Small intestine (tissue), 7 donors: Measurements from ENCODE around the gene CNDP2. TPM values are rescaled to one million over a fixed set of nuclear protein-coding genes. Genes with fewer than 3 reads are reported as not detected.

ENCODE experiments used
- DNase-seq, 2 donors: peaks; one replicate each; pipeline versions ENCODE4 v3.0.0 to v3.0.0-alpha.2; 2013
- FAIRE-seq: peaks from 2 replicates; lab custom pipeline; 2012; peaks lifted over from hg19 to GRCh38; lab: Jason Lieb, UNC
- H3K27ac ChIP-seq, 3 donors: one replicate each; pipeline ENCODE4 v1.5.1; 2013; ENCODE audit warnings: low read length in 2 of 3, mild to moderate bottlenecking in 2 of 3, control low read depth in 1 of 3, inconsistent platforms in 1 of 3, low read depth in 1 of 3, moderate library complexity in 1 of 3
- H3K27me3 ChIP-seq, 3 donors: one replicate each; pipeline ENCODE4 v1.6.1; 2013; ENCODE audit warnings: low read length in 3 of 3, inconsistent platforms in 1 of 3; ENCODE audit not compliant: control insufficient read depth in 3 of 3, insufficient read depth in 3 of 3
- H3K36me3 ChIP-seq, 3 donors: one replicate each; pipeline ENCODE4 v1.6.1; 2013; ENCODE audit warnings: low read length in 3 of 3, inconsistent platforms in 1 of 3, low read depth in 1 of 3, mild to moderate bottlenecking in 1 of 3, moderate library complexity in 1 of 3; ENCODE audit not compliant: control insufficient read depth in 3 of 3, insufficient read depth in 2 of 3
- H3K4me1 ChIP-seq, 3 donors: one replicate each; pipeline ENCODE4 v1.6.1; 2013; ENCODE audit warnings: low read length in 2 of 3, inconsistent platforms in 1 of 3, low read depth in 1 of 3, mild to moderate bottlenecking in 1 of 3, moderate library complexity in 1 of 3; ENCODE audit not compliant: control insufficient read depth in 3 of 3, insufficient read depth in 2 of 3
- H3K4me3 ChIP-seq, 3 donors: one replicate each; pipeline ENCODE4 v1.5.1; 2013; ENCODE audit warnings: low read length in 3 of 3, control low read depth in 1 of 3, inconsistent platforms in 1 of 3, low read depth in 1 of 3, mild to moderate bottlenecking in 1 of 3, moderate library complexity in 1 of 3
- H3K9me3 ChIP-seq, 2 donors: one replicate each; pipeline ENCODE4 v1.6.1; 2013; ENCODE audit warnings: low read depth in 1 of 2, low read length in 1 of 2; ENCODE audit not compliant: control insufficient read depth in 2 of 2, insufficient read depth in 1 of 2
- WGBS, 3 donors: extraction: QIAGEN DNeasy Blood & Tissue Kit; methylation state at CpG; one replicate each; pipeline ENCODE4 v1.1.7; 2013; 5-methylcytosine and 5-hydroxymethylcytosine counted together
- polyA plus RNA-seq, 4 donors: library from polyadenylated mRNA; stranded (reverse) in 3 of 4; unstranded in 1 of 4; fragments of 200-250 nt in 3 of 4; fragments of 120-200 nt in 1 of 4; gene quantifications; one replicate each; pipeline versions ENCODE4 v1.2.1 to v1.2.3, GENCODE V29; 2013
- donor health status: healthy with polysubstance abuse.
- donor health status: control.
- donor health status: control.
- donor health status: Bipolar disorder and iron deficiency.
- donor health status: healthy.

The CNDP2 gene
- polyA plus RNA-seq, 4 donors = 215 to 423 (median 327) TPM

DNA sequence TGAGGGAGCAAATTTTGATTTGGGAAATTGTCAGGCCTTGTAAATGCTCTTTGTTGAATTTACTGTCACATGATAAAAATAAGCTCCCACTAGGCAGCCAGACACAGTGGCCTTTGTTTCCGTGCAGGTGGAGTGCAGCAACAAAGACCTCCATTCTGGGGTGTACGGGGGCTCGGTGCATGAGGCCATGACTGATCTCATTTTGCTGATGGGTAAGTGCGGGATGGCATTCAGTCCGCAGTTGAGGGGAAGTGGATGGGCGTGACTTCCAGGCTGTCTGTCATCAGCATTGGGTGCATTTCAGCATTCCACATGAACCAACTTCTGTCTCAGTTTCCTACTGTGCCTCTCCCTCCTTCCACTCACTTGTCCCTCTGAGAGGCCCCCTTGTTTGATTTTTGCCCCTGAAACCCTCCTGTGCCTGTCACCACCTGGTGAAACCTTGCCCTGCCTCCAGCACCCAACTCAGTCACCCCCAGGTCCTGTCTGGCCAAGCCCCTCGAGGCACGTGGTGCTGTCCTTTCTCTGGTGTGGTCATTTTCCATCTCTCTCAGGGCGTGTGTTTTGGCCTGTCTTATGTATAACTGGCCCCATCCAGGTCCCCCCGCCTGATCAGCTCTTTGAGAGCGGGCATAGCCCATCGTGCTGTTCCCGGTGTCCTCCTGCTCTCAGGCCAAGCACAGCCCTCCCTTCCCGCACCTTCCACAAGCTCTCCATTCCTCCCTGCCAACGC, 16.3 kb downstream of the CNDP2 start:
- no peak overlapping the region for H3K27ac ChIP-seq
- no peak for DNase-seq

DNA sequence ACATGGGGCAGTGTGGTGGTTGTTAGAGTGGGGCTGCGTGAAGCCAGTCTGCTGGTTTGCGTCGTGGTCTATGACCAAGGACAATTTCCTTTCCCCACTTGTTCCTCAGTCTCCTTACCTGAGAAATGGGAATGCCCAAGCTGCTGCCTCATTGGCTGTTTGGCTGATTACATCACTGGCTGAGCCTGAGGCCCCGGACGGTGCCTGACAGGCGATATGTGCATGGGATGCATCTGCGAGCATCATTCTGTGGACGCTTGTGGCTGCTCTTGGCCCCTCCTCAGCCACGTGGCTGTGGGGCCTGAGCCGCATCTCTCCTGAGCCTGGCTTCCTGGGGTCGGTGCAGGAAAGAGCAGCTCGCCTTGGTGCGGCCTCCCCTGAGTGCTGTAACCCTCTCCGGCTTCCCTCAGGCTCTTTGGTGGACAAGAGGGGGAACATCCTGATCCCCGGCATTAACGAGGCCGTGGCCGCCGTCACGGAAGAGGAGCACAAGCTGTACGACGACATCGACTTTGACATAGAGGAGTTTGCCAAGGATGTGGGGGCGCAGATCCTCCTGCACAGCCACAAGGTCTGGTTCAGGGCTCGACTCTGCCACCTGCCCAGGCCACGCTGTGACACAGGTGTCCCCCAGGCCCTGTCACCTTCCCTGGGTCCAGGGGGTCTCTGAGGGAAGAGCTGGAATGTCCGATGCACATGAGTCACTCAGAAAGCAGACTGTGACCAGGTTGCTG, 17.2 kb downstream of the CNDP2 start:
- Histone ChIP-seq H3K4me1 (peaks cover 0 to 30% (median 10%) of the 10 kb centered on the region in 3 donors), H3K27me3 (no peaks in the 10 kb centered on the region), H3K4me3 (no peak overlapping the region), H3K36me3 (peaks cover 37 to 93% (median 41%) of the 10 kb centered on the region in 3 donors), H3K9me3 (no peaks in the 10 kb centered on the region), H3K27ac (no peak overlapping the region)
- no peak for DNase-seq
- no peak for FAIRE-seq
- 93% methylated on average over 27 of the region's 27 CpGs for WGBS, 3 donors

More for the DNA sequence above, 16.3 kb downstream of the CNDP2 start:
- H3K9me3 ChIP-seq = no peaks in the 10 kb centered on the region
- H3K4me3 ChIP-seq = no peak overlapping the region
- H3K27me3 ChIP-seq = no peaks in the 10 kb centered on the region
- H3K36me3 ChIP-seq = peaks cover 37 to 94% (median 40%) of the 10 kb centered on the region in 3 donors
- FAIRE-seq = no peak
- H3K4me1 ChIP-seq = peaks cover 0 to 36% (median 10%) of the 10 kb centered on the region in 3 donors
- 92 to 95% (median 94%) methylated on average over 15 of the region's 15 CpGs for WGBS, 3 donors

DNA sequence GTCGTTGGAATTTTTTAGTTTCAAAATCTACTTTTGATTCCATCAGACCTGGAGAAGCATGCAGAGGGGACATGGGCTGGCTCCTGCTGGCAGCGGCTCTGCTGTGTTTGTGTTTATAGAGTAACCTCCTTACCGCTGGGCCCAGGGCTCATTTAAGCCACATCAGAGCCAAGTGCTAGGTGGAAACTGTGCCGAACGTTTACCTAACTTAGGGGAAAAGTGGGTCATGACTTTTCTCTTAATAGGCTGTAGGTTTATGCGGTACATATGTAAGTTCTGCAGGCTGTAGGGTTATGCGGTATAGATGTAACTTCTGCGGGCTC, 17.7 kb downstream of the CNDP2 start:
- no peaks in the 10 kb centered on the region for H3K9me3 ChIP-seq
- H3K36me3 ChIP-seq = peaks cover 39 to 93% (median 46%) of the 10 kb centered on the region in 3 donors
- H3K4me1 ChIP-seq = peaks cover 0 to 25% (median 10%) of the 10 kb centered on the region in 3 donors
- no peak for FAIRE-seq
- no peak overlapping the region for H3K4me3 ChIP-seq
- WGBS, 3 donors = 80 to 87% (median 85%) methylated on average over 8 of the region's 8 CpGs
- H3K27ac ChIP-seq = no peak overlapping the region
- no peak for DNase-seq
- no peaks in the 10 kb centered on the region for H3K27me3 ChIP-seq

DNA sequence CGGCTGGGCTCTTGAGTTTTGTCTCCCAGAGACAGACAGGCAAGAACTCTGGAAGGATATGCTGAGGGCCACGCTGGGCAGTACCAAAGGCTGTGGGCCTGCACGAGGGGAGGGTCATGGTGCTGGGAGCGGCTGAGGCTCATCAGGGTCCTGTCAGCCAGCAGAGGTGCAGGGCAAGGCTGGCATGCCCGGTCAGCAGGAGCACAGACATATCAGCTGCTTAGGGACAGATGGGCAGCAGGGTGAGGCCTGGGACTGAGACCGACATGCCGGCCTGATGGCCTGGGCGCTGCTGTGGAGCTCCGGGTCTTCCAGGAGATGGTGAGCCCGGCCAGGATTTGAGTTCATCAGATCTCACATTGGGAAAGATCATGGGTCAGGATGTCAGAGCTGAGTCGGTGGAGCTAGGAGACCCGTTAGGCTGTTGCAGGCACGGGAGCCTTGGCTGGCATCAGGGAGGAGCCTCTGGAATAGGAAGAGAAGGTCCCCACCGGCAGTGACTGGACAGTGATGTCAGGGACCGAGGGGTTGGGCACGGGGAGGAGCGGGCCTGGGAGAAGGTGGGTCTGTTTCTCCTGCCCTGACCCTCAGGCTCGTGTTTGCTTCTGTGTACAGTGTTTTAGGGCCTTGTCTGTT, 18.8 kb downstream of the CNDP2 start:
- DNase-seq (no peak), FAIRE-seq (no peak)
- no peak overlapping the region for H3K4me3 ChIP-seq
- H3K36me3 ChIP-seq = peaks cover 39 to 93% (median 54%) of the 10 kb centered on the region in 3 donors
- peak overlapping the region in 1 of 3 donors; percentile 6 for H3K27ac ChIP-seq
- H3K9me3 ChIP-seq = peaks cover 0 to under 1% of the 10 kb centered on the region in 2 donors
- H3K27me3 ChIP-seq = no peaks in the 10 kb centered on the region
- H3K4me1 ChIP-seq = peaks cover 0 to 14% (median 8%) of the 10 kb centered on the region in 3 donors
- 82 to 92% (median 84%) methylated on average over 18 of the region's 18 CpGs for WGBS, 3 donors

DNA sequence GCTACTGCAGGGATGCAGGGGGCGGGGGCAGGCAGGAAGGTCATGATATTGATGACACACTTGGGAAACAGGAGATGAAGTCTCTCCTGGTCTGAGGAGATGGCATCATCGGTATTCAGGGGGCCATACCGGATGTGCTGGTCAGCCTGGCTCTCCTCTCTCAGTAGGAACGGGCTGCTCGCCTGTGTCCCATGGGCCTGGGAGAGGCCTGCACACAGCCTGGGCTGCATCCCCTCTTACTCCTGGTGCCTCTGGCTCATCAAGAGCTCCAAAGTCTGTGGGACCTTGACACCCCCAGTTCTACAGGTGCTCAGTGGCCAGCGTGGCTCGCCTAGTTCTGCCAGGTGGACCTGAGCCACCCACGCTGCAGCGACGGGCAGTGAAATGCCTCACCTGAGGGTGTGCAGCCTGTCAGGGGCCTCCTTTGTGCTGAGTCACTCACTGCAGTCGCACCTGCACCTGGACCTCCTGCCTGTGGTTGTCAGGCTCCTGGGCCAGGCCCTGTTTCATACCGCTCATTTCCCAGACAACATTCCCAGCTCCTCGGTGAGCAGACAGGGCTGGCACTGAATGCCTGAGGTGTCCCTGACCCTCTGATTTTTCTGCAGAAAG, 19.6 kb downstream of the CNDP2 start:
- H3K36me3 ChIP-seq = peaks cover 35 to 93% (median 49%) of the 10 kb centered on the region in 3 donors
- peaks cover 0 to 13% (median 7%) of the 10 kb centered on the region in 3 donors for H3K4me1 ChIP-seq
- peaks cover 0 to 4% of the 10 kb centered on the region in 2 donors for H3K9me3 ChIP-seq
- H3K4me3 ChIP-seq = no peak overlapping the region
- peak overlapping the region in 1 of 3 donors; percentile 6 for H3K27ac ChIP-seq
- no peaks in the 10 kb centered on the region for H3K27me3 ChIP-seq
- no peak for FAIRE-seq
- DNase-seq = peak in 1 of 2 donors; percentile 52
- WGBS, 3 donors = 48 to 80% (median 59%) methylated on average over 13 of the region's 13 CpGs

DNA sequence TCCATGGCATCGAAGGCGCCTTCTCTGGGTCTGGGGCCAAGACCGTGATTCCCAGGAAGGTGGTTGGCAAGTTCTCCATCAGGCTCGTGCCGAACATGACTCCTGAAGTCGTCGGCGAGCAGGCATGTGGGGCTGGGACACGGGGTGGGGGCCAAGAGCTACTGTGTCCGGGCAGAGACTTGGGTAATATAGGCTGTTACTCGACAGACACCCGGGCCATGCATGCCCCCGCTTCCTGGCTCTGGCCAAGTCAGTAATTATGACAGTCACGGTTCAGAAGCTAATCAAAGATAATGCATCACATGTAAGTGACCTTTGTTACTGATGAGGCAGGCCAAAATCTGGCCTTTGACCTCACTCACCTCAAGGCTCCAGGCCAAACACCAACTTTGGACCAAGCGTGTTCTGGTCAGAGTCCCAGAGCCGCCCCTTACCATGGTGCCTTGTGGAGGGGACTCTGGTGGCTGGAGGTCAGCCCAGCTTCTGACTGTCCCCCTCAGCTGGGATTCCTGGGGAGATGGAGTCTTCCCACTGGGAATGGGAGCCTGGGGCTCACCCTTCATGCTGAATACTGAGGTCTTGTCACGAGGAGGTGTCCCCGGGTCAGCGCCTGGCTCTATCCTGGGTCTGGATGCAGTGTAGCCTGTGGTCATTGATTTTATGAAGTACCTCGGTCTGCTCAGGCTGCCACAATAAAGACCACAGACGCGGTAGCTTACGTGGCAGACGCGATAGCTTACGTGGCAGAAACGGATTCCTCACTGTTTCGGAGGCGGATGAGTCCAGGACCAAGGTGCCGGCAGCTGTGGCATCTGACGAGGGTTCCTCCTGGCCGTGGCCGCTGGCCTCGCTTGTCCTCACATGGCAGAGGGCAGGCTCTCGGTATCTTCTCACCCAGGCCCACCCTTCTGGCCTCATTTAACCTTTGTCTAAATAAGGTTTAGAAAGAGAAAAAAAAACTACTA, 20.4 kb downstream of the CNDP2 start:
- WGBS, 3 donors = 81 to 91% (median 86%) methylated on average over 35 of the region's 35 CpGs
- FAIRE-seq (no peak), DNase-seq (no peak)
- peak overlapping the region in 2 of 3 donors; percentile 29 to 69 for H3K27ac ChIP-seq
- peaks cover 0 to 4% of the 10 kb centered on the region in 2 donors for H3K9me3 ChIP-seq
- H3K4me3 ChIP-seq = no peak overlapping the region
- peaks cover 0 to 13% (median 7%) of the 10 kb centered on the region in 3 donors for H3K4me1 ChIP-seq
- no peaks in the 10 kb centered on the region for H3K27me3 ChIP-seq
- peaks cover 31 to 93% (median 45%) of the 10 kb centered on the region in 3 donors for H3K36me3 ChIP-seq

DNA sequence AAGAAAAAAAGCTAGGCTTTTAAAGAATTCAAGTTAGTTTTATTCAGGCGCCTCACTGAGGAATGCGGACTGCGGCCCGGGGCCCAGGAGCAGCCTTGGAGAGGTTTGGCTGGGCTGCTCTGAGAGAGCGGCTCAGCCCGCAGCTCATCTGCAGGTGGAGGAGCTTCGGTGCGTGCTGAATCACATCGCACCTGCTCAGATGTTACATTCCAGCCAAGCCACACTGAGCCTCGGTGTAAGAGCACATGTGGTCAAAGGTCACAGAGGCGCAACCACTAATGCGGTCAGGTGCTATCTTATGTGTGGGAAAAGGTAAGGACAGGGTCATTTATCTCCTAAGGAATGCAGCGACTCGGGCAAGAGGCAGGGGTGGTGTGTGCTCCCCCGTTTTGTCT, 21.1 kb downstream of the CNDP2 start:
- FAIRE-seq (no peak), DNase-seq (peak; percentile 79 to 92)
- Histone ChIP-seq H3K27ac (peak overlapping the region in 2 of 3 donors; percentile 55 to 69), H3K4me1 (peaks cover 0 to 13% (median 7%) of the 10 kb centered on the region in 3 donors), H3K9me3 (peaks cover 0 to 4% of the 10 kb centered on the region in 2 donors), H3K4me3 (no peak overlapping the region), H3K36me3 (peaks cover 26 to 92% (median 40%) of the 10 kb centered on the region in 3 donors), H3K27me3 (no peaks in the 10 kb centered on the region)
- WGBS, 3 donors = 22 to 68% (median 42%) methylated on average over 15 of the region's 15 CpGs
